ENCODE data around the gene MACROD2. TPM values are rescaled to one million over a fixed set of nuclear protein-coding genes. Genes with fewer than 3 reads are reported as not detected.
A peak's percentile ranks its signal among the peaks of the same experiment; 100 is the strongest.

The MACROD2 gene
- polyA plus RNA-seq, 1 donor (not counting 4 experiments of a cell fraction or from before 2014, with no cell fraction given), result 0.71 TPM

DNA sequence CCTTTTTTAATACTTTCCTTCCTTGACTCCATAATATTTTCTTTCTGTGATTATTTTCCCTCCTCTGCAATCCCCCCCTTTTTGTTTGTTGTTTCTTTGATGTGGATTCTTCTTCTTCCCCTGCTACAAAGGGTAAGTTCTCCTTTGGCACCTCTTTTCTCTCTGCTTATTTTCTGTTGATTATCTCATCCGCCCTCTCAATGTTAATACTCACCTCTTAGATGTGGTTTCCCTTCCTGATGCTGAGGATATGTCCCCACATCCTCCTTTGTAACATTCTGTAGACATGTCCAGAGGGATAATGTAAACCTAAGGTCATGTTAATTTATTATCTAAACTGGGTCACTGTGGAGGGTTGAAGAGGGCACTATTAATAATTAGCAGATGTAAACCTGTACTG lies 324.4 kb downstream of the MACROD2 start:
- FAIRE-seq (peak; percentile 56), DNase-seq (ENCODE audit: low read depth, low spot score) (no peak)
- Histone ChIP-seq H3K27me3 (ENCODE audit: control insufficient read depth, extremely low read depth, insufficient read depth, low read length) (no peaks in the 10 kb centered on the region), H3K4me2 (ENCODE audit: control insufficient read depth, extremely low read depth, insufficient read depth, low read depth, low read length) (no peak overlapping the region), H3K36me3 (ENCODE audit: control insufficient read depth in 2 of 2, extremely low read depth in 1 of 2, insufficient read depth in 2 of 2, low read length in 2 of 2) (peaks cover 0 to 2% of the 10 kb centered on the region in 2 experiments), H4K20me1 (ENCODE audit: control insufficient read depth, extremely low read depth, insufficient read depth, low read length) (no peaks in the 10 kb centered on the region), H3K79me2 (ENCODE audit: control insufficient read depth, insufficient read depth, low read length) (no peaks in the 10 kb centered on the region), H3K9ac (ENCODE audit: control insufficient read depth, extremely low read depth, insufficient read depth, low read length) (no peak overlapping the region), H3K4me1 (ENCODE audit: control insufficient read depth, extremely low read depth, insufficient read depth, low read length) (peaks cover 17% of the 10 kb centered on the region), H3K9me1 (ENCODE audit: control insufficient read depth, extremely low read depth, insufficient read depth, low read length) (no peaks in the 10 kb centered on the region), H3K27ac (ENCODE audit: control insufficient read depth, insufficient read depth, low read length) (no peak overlapping the region), H3K4me3 (ENCODE audit: control insufficient read depth in 2 of 3, extremely low read depth in 1 of 3, insufficient read depth in 2 of 3, low read depth in 1 of 3, low read length in 3 of 3) (no peak overlapping the region), H3K9me3 (ENCODE audit: control insufficient read depth, low read depth, low read length) (no peaks in the 10 kb centered on the region), H2AFZ (ENCODE audit: control insufficient read depth, low read length) (no peak overlapping the region)
- TF ChIP-seq, protein P1, sequence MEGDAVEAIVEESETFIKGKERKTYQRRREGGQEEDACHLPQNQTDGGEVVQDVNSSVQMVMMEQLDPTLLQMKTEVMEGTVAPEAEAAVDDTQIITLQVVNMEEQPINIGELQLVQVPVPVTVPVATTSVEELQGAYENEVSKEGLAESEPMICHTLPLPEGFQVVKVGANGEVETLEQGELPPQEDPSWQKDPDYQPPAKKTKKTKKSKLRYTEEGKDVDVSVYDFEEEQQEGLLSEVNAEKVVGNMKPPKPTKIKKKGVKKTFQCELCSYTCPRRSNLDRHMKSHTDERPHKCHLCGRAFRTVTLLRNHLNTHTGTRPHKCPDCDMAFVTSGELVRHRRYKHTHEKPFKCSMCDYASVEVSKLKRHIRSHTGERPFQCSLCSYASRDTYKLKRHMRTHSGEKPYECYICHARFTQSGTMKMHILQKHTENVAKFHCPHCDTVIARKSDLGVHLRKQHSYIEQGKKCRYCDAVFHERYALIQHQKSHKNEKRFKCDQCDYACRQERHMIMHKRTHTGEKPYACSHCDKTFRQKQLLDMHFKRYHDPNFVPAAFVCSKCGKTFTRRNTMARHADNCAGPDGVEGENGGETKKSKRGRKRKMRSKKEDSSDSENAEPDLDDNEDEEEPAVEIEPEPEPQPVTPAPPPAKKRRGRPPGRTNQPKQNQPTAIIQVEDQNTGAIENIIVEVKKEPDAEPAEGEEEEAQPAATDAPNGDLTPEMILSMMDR (optimal IDR thresholded peaks at IDR 0.05 in 1 of 3, IDR thresholded peaks at IDR 0.05 in 1 of 3, conservative IDR thresholded peaks at IDR 0.05 in 1 of 3; ENCODE audit: extremely low read depth in 1 of 3, insufficient read depth in 2 of 3, low read length in 3 of 3), result no peak
- TF ChIP-seq EZH2 (IDR thresholded peaks at IDR 0.05; ENCODE audit: low read length), result no peak
- dilution Hi-C loops (cut with MboI; ENCODE audit: extremely low pct_ligation_motif_present, low sequenced_read_pairs), result no loop called here

DNA sequence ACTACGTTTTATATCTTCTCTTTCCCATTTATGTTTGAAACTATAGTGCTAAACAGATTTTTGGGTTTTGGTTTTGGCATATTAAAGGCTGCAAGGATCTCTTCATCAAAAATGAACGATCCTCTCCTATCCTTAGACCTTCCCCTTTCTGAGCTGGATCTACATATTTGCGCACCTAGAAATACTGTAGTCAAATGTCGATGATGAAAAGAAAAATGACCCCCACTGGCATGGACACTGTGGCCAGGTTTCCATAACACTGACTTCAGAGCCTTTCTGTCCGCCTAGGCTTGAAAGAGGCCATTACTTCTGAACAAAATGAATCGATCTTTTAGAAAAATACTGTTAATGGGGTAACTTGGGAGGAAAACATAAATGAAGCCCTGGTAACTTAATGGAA lies 336.3 kb downstream of the MACROD2 start:
- H3K9me3 ChIP-seq (ENCODE audit: control insufficient read depth, low read depth, low read length), result no peaks in the 10 kb centered on the region
- H4K20me1 ChIP-seq (ENCODE audit: control insufficient read depth, extremely low read depth, insufficient read depth, low read length), result no peaks in the 10 kb centered on the region
- no peak overlapping the region for H3K27ac ChIP-seq (ENCODE audit: control insufficient read depth, insufficient read depth, low read length)
- H3K9ac ChIP-seq (ENCODE audit: control insufficient read depth, extremely low read depth, insufficient read depth, low read length), result no peak overlapping the region
- FAIRE-seq (no peak), DNase-seq (ENCODE audit: low read depth, low spot score) (no peak)
- peaks cover 8% of the 10 kb centered on the region in 2 experiments for H3K36me3 ChIP-seq (ENCODE audit: control insufficient read depth in 2 of 2, extremely low read depth in 1 of 2, insufficient read depth in 2 of 2, low read length in 2 of 2)
- H3K9me1 ChIP-seq (ENCODE audit: control insufficient read depth, extremely low read depth, insufficient read depth, low read length), result no peaks in the 10 kb centered on the region
- H3K4me1 ChIP-seq (ENCODE audit: control insufficient read depth, extremely low read depth, insufficient read depth, low read length), result peaks cover 14% of the 10 kb centered on the region
- H3K79me2 ChIP-seq (ENCODE audit: control insufficient read depth, insufficient read depth, low read length), result peaks cover 85% of the 10 kb centered on the region
- peak overlapping the region in 2 of 3 experiments; percentile 2 to 15 for H3K4me3 ChIP-seq (ENCODE audit: control insufficient read depth in 2 of 3, extremely low read depth in 1 of 3, insufficient read depth in 2 of 3, low read depth in 1 of 3, low read length in 3 of 3)
- H3K4me2 ChIP-seq (ENCODE audit: control insufficient read depth, extremely low read depth, insufficient read depth, low read depth, low read length), result peak overlapping the region; percentile 94
- no peak for TF ChIP-seq EZH2 (IDR thresholded peaks at IDR 0.05; ENCODE audit: low read length)
- TF ChIP-seq, protein P1 (optimal IDR thresholded peaks at IDR 0.05 in 1 of 3, IDR thresholded peaks at IDR 0.05 in 1 of 3, conservative IDR thresholded peaks at IDR 0.05 in 1 of 3; ENCODE audit: extremely low read depth in 1 of 3, insufficient read depth in 2 of 3, low read length in 3 of 3), result no peak
- H2AFZ ChIP-seq (ENCODE audit: control insufficient read depth, low read length), result no peak overlapping the region
- dilution Hi-C loops (cut with MboI; ENCODE audit: extremely low pct_ligation_motif_present, low sequenced_read_pairs), result loop anchor here (25.0 kb wide), 1 partner anchor 381 kb away; no protein-coding TSS in a partner anchor
- H3K27me3 ChIP-seq (ENCODE audit: control insufficient read depth, extremely low read depth, insufficient read depth, low read length), result no peaks in the 10 kb centered on the region
